Prostate gland (tissue), 2 donors: ENCODE measurements around the gene CIAPIN1. TPM values are rescaled to one million over a fixed set of nuclear protein-coding genes. Genes with fewer than 3 reads are reported as not detected.
"Not testable (repeated sequence)": the region's sequence is repeated elsewhere in the genome, so short reads cannot be mapped to it uniquely, and the experiment has no call there.

Source experiments
- DNase-seq: peaks from one replicate; pipeline ENCODE4 v3.0.0-alpha.2; 2019; ENCODE audit warnings: low spot score
- H3K27ac ChIP-seq, 2 donors: fragments of 200-600 bp; sonication (generic); 2 replicates each; pipeline ENCODE4 v1.5.1; 2017 to 2019
- H3K27me3 ChIP-seq: fragments of 200-600 bp; sonication (generic); replicated peaks from 2 replicates; pipeline ENCODE4 v1.5.1; 2019; ENCODE audit not compliant: insufficient read depth
- H3K36me3 ChIP-seq, 2 donors: fragments of 200-600 bp; sonication (generic); 1 replicate in 1 of 2; 2 replicates in 1 of 2; pipeline versions ENCODE4 v1.5.1 to v1.8.1; 2017 to 2019
- H3K4me1 ChIP-seq: fragments of 200-600 bp; sonication (generic); replicated peaks from 2 replicates; pipeline ENCODE4 v1.5.1; 2019
- H3K4me3 ChIP-seq, 2 donors: fragments of 200-600 bp; sonication (generic); 2 replicates each; pipeline ENCODE4 v1.5.1; 2017 to 2019
- H3K9me3 ChIP-seq: fragments of 200-600 bp; sonication (generic); 2 replicates; pipeline ENCODE4 v1.5.1; 2017
- CTCF ChIP-seq, 4 experiments: fragments of 200-600 bp in 2 of 4; fragments of 450-650 bp in 2 of 4; sonication (generic) in 2 of 4; IDR thresholded peaks; 1 replicate in 3 of 4; 2 replicates in 1 of 4; pipeline ENCODE4 v1.5.1; 2016 to 2019; ENCODE audit warnings: antibody characterized with exemption in 4 of 4, mild to moderate bottlenecking in 2 of 4, moderate library complexity in 2 of 4
- POLR2A ChIP-seq: fragments of 450-650 bp; IDR thresholded peaks from one replicate; pipeline ENCODE4 v1.6.1; 2016; ENCODE audit warnings: antibody characterized with exemption, mild to moderate bottlenecking
- POLR2AphosphoS5 ChIP-seq: sonication (generic); formaldehyde crosslinking; IDR thresholded peaks from one replicate; pipeline ENCODE4 v1.6.1; 2017; ENCODE audit warnings: antibody characterized with exemption
- WGBS: methylation state at CpG from one replicate; pipeline ENCODE4 v1.1.5; 2018; 5-methylcytosine and 5-hydroxymethylcytosine counted together
- intact Hi-C: fragments of 100-400 bp; cut with DNase I; formaldehyde crosslinking; loops from one replicate; pipeline ENCODE4 v1.14.2; 2022
- total RNA-seq, 2 donors: library from RNA; depleted of rRNA; stranded (reverse); fragments of >200 nt; gene quantifications; one replicate each; pipeline ENCODE4 v1.1.0, GENCODE V29; 2016

CIAPIN1 gene
- total RNA-seq, 2 donors from 2014 or later = 20.1 to 40.3 TPM

DNA sequence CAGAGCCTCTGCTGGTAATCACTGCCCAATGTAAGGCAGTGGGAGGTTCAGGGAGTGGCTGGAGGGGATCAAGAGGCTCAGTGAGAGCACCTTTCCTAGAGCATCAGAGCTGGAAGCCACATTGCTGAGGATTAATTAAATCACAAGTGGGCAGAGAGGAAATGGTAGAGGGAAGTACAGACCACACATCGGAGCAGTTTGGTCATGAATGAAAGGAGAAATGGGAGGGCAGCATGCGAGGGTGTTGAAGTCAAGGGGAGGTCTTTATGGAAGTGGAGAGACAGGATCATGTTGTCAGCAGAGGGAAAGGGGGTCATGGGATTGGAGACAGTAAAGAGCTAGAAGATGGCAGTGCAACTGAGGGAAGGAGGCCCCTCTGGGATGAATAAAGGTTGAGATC, 40.3 kb downstream of the CIAPIN1 start:
- WGBS = 77% methylated on average over 2 of the region's 2 CpGs
- Histone ChIP-seq H3K27ac (no peak overlapping the region), H3K27me3 (no peaks in the 10 kb centered on the region), H3K4me3 (no peak overlapping the region), H3K36me3 (no peaks in the 10 kb centered on the region), H3K9me3 (no peaks in the 10 kb centered on the region), H3K4me1 (no peaks in the 10 kb centered on the region)
- no peak for DNase-seq
- TF ChIP-seq POLR2AphosphoS5 (no peak), CTCF (IDR thresholded peaks at IDR 0.05) (no peak), POLR2A (no peak)
- intact Hi-C loops = no loop called here

DNA sequence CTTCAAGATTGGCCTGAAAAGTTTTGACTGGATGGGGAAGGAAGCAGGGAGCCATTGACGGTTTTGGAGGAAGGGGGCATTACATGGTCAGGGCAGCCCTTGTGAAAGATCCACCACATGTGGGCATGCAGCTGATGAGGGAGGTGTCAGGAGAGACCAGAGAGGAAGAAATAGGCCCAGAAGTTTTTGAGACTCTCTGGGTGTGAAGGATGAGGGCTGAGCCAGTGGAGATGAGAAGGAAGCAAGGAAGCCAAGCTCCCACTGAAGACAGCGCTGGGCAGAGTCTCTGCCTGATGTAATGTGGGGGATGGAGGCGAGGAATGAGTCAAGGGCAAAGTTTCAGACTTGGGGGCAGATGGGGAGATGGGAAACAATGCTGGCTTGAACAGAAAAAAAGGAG, 42.1 kb downstream of the CIAPIN1 start:
- WGBS = 79% methylated on average over 3 of the region's 3 CpGs

GRCh38 chr16:57403965-57404817, 43.0 kb downstream of the CIAPIN1 start, which contains the start of gene CCL17:
Gene CCL17 (plus strand): TSS chr16:57404767. CDS start chr16:57413933, 9,166 bp downstream.
- intact Hi-C loops = no loop called here
- Histone ChIP-seq H3K27ac (no peak within 1 kb of the TSS), H3K9me3 (no peaks in the 10 kb centered on the region)

More for the DNA sequence above, 42.1 kb downstream of the CIAPIN1 start:
- TF ChIP-seq POLR2AphosphoS5 (no peak), POLR2A (no peak), CTCF (IDR thresholded peaks at IDR 0.05) (no peak)
- intact Hi-C loops = no loop called here
- Histone ChIP-seq H3K4me3 (no peak overlapping the region), H3K9me3 (no peaks in the 10 kb centered on the region), H3K36me3 (no peaks in the 10 kb centered on the region), H3K27me3 (no peaks in the 10 kb centered on the region), H3K4me1 (no peaks in the 10 kb centered on the region), H3K27ac (no peak overlapping the region)
- DNase-seq = no peak

GRCh38 chr16:57401943-57402640, 45.1 kb downstream of the CIAPIN1 start:
- Histone ChIP-seq H3K27ac (no peak overlapping the region), H3K4me3 (no peak overlapping the region), H3K36me3 (no peaks in the 10 kb centered on the region), H3K9me3 (no peaks in the 10 kb centered on the region), H3K4me1 (no peaks in the 10 kb centered on the region), H3K27me3 (no peaks in the 10 kb centered on the region)
- no peak for DNase-seq
- 53% methylated on average over 7 of the region's 7 CpGs for WGBS
- TF ChIP-seq POLR2AphosphoS5 (no peak), CTCF (IDR thresholded peaks at IDR 0.05) (no peak), POLR2A (no peak)
- intact Hi-C loops = no loop called here

More at GRCh38 chr16:57403965-57404817, 43.0 kb downstream of the CIAPIN1 start, which contains the start of gene CCL17:
- Histone ChIP-seq H3K4me1 (no peaks in the 10 kb centered on the region), H3K27me3 (no peaks in the 10 kb centered on the region), H3K4me3 (no peak within 1 kb of the TSS), H3K36me3 (no peaks in the 10 kb centered on the region)
- no peak for TF ChIP-seq POLR2AphosphoS5
- TF ChIP-seq CTCF (IDR thresholded peaks at IDR 0.05) = no peak
- no peak for TF ChIP-seq POLR2A
- 69% methylated on average over 17 of the region's 17 CpGs for WGBS
- no peak for DNase-seq

DNA sequence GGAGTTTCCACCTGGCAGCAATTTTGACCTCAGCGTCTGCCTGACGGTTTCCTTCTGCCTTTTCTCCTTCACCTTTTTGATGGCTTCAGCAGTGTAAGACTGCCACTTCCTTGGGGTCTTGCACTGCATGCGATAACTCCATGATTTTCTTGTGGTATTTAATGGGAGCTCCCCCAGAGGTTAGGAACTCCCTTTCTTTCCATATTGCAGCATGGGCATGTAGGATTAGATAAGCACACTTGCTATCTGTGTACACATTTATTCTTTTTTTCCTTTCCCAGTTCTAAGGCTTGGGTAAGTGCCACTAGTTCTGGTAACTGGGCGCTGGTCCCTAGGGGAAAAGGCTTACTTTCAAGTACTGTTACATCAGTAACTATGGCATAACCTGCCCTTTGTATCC, 49.7 kb downstream of the CIAPIN1 start:
- H3K27me3 ChIP-seq = not testable (repeated sequence)

More for the DNA sequence above, 49.7 kb downstream of the CIAPIN1 start:
- H3K4me3 ChIP-seq, DNase-seq, H3K9me3 ChIP-seq, H3K27ac ChIP-seq, H3K4me1 ChIP-seq, H3K36me3 ChIP-seq, intact Hi-C loops: not testable (repeated sequence)
- WGBS = 90% methylated on average over 4 of the region's 4 CpGs
